Measurements from ENCODE around the gene INPP4A. TPM values are rescaled to one million over a fixed set of nuclear protein-coding genes. Genes with fewer than 3 reads are reported as not detected.
"Not testable (repeated sequence)": the region's sequence is repeated elsewhere in the genome, so short reads cannot be mapped to it uniquely, and the experiment has no call there.

Gene INPP4A
- total and polyA plus RNA-seq, 12 donors, result 3.8 to 31.2 (median 21.1) TPM

GRCh38 chr2:98432145-98432544, 12.5 kb upstream of the INPP4A start:
- Histone ChIP-seq H3K36me3 (no peaks in the 10 kb centered on the region), H3K4me3 (no peak overlapping the region), H3K9me3 (peaks cover 0 to 29% (median 0%) of the 10 kb centered on the region in 11 donors), H3K27ac (no peak overlapping the region), H3K4me1 (peaks cover 0 to 9% (median 2%) of the 10 kb centered on the region in 9 donors), H3K27me3 (no peaks in the 10 kb centered on the region)
- no peak for ATAC-seq
- no peak for DNase-seq
- no peak for TF ChIP-seq CTCF (IDR thresholded peaks at IDR 0.05)
- intact Hi-C loops (cut with DNase I), result no loop called here

GRCh38 chr2:98433363-98433964, 11.2 kb upstream of the INPP4A start:
- 67 to 71% methylated on average over 2 of the region's 2 CpGs for WGBS, 2 donors
- peaks cover 0 to 12% (median 4%) of the 10 kb centered on the region in 9 donors for H3K4me1 ChIP-seq
- DNase-seq (no peak), ATAC-seq (no peak)
- TF ChIP-seq CTCF (IDR thresholded peaks at IDR 0.05), result no peak
- no peak overlapping the region for H3K4me3 ChIP-seq
- no peaks in the 10 kb centered on the region for H3K27me3 ChIP-seq
- no peak overlapping the region for H3K27ac ChIP-seq
- peaks cover 0 to 29% (median 0%) of the 10 kb centered on the region in 11 donors for H3K9me3 ChIP-seq
- H3K36me3 ChIP-seq, result no peaks in the 10 kb centered on the region
- intact Hi-C loops (cut with DNase I), result no loop called here

GRCh38 chr2:98434492-98434891, 10.2 kb upstream of the INPP4A start:
- Histone ChIP-seq H3K36me3 (no peaks in the 10 kb centered on the region), H3K9me3 (peaks cover 0 to 37% (median 0%) of the 10 kb centered on the region in 11 donors), H3K27ac (no peak overlapping the region), H3K27me3 (no peaks in the 10 kb centered on the region), H3K4me1 (peaks cover 0 to 12% (median 4%) of the 10 kb centered on the region in 9 donors), H3K4me3 (no peak overlapping the region)
- TF ChIP-seq CTCF (IDR thresholded peaks at IDR 0.05), result no peak
- DNase-seq (no peak), ATAC-seq (no peak)
- WGBS, 2 donors, result 79 to 83% methylated on average over 3 of the region's 3 CpGs
- intact Hi-C loops (cut with DNase I), result no loop called here

GRCh38 chr2:98435670-98436069, 9.0 kb upstream of the INPP4A start:
- DNase-seq; ATAC-seq; intact Hi-C loops (cut with DNase I); H3K27me3 ChIP-seq; H3K4me3 ChIP-seq; H3K36me3 ChIP-seq; H3K27ac ChIP-seq: not testable (repeated sequence)
- WGBS, 2 donors, result 92 to 93% methylated on average over 4 of the region's 4 CpGs
- H3K4me1 ChIP-seq, result peaks cover 0 to 12% (median 4%) of the 10 kb centered on the region in 9 donors
- peaks cover 0 to 44% (median 0%) of the 10 kb centered on the region in 11 donors for H3K9me3 ChIP-seq

- DNase-seq, result peak; percentile 38 to 65
- WGBS, 2 donors, result 42 to 45% methylated on average over 4 of the region's 4 CpGs
- intact Hi-C loops (cut with DNase I), result no loop called here
- Histone ChIP-seq H3K4me3 (peak overlapping the region in 1 of 10 donors; percentile 2), H3K4me1 (peaks cover 0 to 12% (median 4%) of the 10 kb centered on the region in 9 donors), H3K27ac (peak overlapping the region in 9 of 10 donors; percentile 8 to 78 (median 57)), H3K36me3 (no peaks in the 10 kb centered on the region), H3K9me3 (peaks cover 0 to 44% (median 0%) of the 10 kb centered on the region in 11 donors), H3K27me3 (no peaks in the 10 kb centered on the region)
- TF ChIP-seq CTCF (IDR thresholded peaks at IDR 0.05), result no peak
- ATAC-seq, result peak; percentile 80 to 99 (median 92)
These were observed 7.9 kb upstream of the INPP4A start for GRCh38 chr2:98436734-98437133.
